GM21528 (cell line): ENCODE results near the gene NLK.

Experiments used
- ATAC-seq: cut with Tn5 transposase; IDR thresholded peaks from one replicate; pipeline ENCODE4 v1.9.1; 2021; ENCODE audit warnings: mild to moderate bottlenecking, moderate library complexity; ENCODE audit not compliant: unreplicated experiment, low FRiP score

NLK gene

DNA sequence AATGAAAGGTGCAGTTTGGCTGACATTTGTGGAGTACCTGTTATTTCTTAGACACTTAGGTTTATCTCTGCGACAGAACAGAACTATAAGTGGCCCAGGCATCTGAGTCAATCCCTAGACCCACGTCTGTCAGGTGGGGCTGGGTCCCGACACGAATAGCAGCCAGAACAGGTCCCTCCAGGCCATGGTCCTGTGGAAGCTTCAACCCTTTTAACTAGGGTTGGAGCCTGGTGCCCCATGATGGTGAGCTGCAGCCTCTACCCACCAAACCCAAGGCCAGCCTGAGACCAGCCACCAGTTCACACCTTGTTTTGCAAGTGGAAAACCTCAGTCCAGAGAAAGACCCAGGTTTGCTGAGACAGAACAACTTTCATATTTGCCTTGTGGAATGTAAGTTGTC is 202.0 kb downstream of the NLK start:
- ATAC-seq = no peak
